Retinal pigment epithelial cell (primary cell): Measurements from ENCODE around the gene STIM1.

ENCODE experiments used
- DNase-seq: peaks from one replicate; pipeline ENCODE4 v3.0.0-alpha.2; 2010; ENCODE audit warnings: low read depth
- H3K4me3 ChIP-seq: 2 replicates; pipeline ENCODE4 v1.5.1; 2011; ENCODE audit warnings: mild to moderate bottlenecking, low read length, control low read depth, moderate library complexity
- CTCF ChIP-seq: conservative IDR thresholded peaks from 2 replicates; pipeline ENCODE4 v1.5.1; 2011; ENCODE audit warnings: low read depth, low read length, control low read depth, inconsistent platforms

Gene STIM1

GRCh38 chr11:3947061-3947460, 91.6 kb downstream of the STIM1 start:
- no peak for DNase-seq
- no peak overlapping the region for H3K4me3 ChIP-seq
- no peak for TF ChIP-seq CTCF

- DNase-seq = no peak
- no peak for TF ChIP-seq CTCF
- H3K4me3 ChIP-seq = no peak overlapping the region
These were observed 93.7 kb downstream of the STIM1 start for GRCh38 chr11:3949125-3949524.

GRCh38 chr11:3950996-3951660, 95.7 kb downstream of the STIM1 start:
- DNase-seq = no peak
- no peak overlapping the region for H3K4me3 ChIP-seq
- no peak for TF ChIP-seq CTCF

GRCh38 chr11:3952715-3953114, 97.3 kb downstream of the STIM1 start:
- no peak for TF ChIP-seq CTCF
- no peak for DNase-seq
- no peak overlapping the region for H3K4me3 ChIP-seq

GRCh38 chr11:3953327-3953726, 97.9 kb downstream of the STIM1 start:
- no peak overlapping the region for H3K4me3 ChIP-seq
- no peak for TF ChIP-seq CTCF
- no peak for DNase-seq

GRCh38 chr11:3954448-3955298, 99.2 kb downstream of the STIM1 start:
- no peak for DNase-seq
- TF ChIP-seq CTCF = no peak
- H3K4me3 ChIP-seq = no peak overlapping the region

GRCh38 chr11:3955299-3955665, 99.8 kb downstream of the STIM1 start:
- no peak overlapping the region for H3K4me3 ChIP-seq
- no peak for TF ChIP-seq CTCF
- no peak for DNase-seq
